Activated T-helper 9 cell treated with anti-CD3 and anti-CD28 coated beads, Interleukin-2, amount 50 U/mL, for 16 hours (primary cell): ENCODE data around the gene F13A1.
"Not testable (repeated sequence)": the region's sequence is repeated elsewhere in the genome, so short reads cannot be mapped to it uniquely, and the experiment has no call there.

Experiments used
- DNase-seq: peaks from one replicate; pipeline ENCODE4 v3.0.0-alpha.2; 2020; ENCODE audit warnings: low read depth

The F13A1 gene

GRCh38 chr6:6317825-6318733, 2.4 kb downstream of the F13A1 start:
- DNase-seq, result no peak

- DNase-seq, result no peak
These were observed 3.1 kb downstream of the F13A1 start for GRCh38 chr6:6317386-6317785.

DNA sequence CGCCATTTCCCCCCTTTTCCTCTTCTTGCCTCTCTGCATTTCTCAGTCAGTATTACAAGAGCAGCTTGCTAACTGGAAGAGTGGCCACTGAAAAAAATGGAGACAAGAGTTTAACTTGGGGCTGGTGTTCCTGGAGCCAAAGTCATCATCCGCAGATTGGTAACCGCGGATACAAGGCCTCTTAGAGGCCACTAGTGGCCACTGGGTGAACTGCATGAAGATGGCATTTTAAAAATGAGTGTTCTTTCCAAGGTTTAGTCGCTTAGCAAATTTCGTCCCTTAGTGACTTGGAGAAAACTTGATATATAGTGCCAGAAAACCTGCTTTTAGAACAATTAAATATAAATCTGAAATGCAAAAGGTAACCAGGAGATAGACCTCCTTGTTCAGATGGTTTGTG, 4.8 kb downstream of the F13A1 start:
- DNase-seq, result no peak

DNA sequence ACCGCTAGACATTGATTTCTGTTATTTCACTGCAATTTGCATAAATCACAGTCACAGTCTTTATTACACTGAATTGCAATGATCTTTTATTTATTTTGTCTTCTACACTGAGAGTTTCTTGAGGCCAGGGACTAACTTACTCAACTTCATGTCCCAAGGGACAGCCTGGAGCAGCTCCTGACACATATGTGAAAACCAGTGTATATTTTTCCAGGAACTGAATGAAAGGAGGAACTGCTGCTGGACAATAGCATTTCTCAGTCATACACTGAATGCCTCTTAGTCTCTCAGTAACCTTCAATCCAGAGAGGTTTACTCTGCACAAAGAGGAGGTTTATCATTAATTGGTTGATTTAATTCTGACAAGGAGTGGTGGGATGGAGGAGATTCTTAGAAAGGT, 5.9 kb downstream of the F13A1 start:
- no peak for DNase-seq

DNA sequence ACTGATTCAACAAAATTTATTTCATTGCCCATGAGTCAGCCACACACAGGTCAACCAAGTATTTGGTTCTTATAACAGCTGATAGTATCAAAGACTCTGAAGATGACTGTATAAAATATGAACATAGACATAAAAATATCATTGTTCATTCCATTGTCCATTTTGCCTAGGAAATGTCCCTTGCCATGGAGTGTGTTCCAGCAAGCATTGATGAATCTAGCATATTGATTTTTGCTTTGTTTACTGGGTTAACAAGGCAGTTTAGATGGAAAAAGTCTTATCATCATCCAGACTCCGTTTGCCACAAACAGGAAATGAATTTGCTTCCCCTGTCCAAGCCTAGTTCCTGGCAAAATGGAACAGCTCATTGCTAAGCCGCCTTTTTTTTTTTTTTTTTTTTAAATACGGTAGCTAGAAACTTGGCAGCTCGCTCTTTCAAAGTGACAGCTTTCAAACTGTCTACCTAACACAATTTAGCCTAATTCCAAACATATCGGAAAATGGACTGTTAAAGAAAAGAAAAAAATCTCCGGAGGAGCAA, 7.5 kb downstream of the F13A1 start:
- DNase-seq, result no peak

DNA sequence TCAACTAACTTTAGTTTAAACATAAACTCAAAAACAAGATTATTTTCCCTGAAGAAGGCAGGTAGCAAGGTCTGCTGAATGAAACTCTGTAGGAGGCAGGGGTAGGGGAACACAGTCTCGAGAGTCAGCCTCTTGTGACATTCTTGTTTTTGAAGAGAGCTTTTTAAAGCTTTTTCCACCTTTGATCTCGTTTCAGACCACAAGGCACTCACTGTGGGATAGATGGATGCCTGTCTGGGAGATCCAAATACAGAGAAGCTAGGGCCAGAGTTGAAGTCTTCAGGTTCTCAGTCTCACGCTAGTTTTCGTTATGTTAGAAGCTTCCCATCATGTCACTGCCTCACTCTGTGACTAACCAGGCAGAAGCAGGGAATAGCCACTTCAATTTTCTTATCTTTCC, 14.9 kb downstream of the F13A1 start:
- DNase-seq, result no peak

DNA sequence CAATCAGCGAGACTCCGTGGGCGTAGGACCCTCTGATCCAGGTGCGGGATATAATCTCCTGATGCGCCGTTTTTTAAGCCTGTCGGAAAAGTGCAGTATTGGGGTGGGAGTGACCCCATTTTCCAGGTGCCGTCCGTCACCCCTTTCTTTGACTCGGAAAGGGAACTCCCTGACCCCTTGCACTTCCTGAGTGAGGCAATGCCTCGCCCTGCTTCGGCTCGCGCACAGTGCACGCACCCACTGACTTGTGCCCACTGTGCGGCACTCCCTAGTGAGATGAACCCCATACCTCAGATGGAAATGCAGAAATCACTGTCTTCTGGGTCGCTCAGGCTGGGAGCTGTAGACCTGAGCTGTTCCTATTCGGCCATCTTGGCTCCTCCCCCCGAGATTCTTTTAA, 20.1 kb downstream of the F13A1 start:
- DNase-seq, result not testable (repeated sequence)

GRCh38 chr6:6293317-6293716, 27.1 kb downstream of the F13A1 start:
- DNase-seq, result no peak

- no peak for DNase-seq
These were observed 33.0 kb downstream of the F13A1 start for GRCh38 chr6:6287415-6287814.

DNA sequence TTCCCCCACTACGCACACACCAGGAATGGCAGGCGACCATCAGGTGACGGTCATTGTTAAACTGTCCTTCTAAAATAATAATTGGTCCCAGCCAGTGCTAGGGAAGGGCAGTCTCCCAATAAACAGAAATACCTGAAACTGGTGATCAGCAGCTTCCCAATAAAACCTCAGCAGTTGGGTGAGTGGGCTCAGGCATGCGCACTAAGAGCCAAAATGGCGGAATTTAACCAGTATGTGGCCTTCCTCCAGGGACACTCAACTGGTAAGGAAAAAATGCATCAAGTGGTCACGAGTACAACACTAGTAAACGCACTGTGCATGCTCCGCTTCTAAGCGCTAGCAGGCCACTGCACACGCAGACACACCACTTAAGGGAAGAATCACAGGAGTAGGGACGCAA, 34.8 kb downstream of the F13A1 start:
- no peak for DNase-seq

DNA sequence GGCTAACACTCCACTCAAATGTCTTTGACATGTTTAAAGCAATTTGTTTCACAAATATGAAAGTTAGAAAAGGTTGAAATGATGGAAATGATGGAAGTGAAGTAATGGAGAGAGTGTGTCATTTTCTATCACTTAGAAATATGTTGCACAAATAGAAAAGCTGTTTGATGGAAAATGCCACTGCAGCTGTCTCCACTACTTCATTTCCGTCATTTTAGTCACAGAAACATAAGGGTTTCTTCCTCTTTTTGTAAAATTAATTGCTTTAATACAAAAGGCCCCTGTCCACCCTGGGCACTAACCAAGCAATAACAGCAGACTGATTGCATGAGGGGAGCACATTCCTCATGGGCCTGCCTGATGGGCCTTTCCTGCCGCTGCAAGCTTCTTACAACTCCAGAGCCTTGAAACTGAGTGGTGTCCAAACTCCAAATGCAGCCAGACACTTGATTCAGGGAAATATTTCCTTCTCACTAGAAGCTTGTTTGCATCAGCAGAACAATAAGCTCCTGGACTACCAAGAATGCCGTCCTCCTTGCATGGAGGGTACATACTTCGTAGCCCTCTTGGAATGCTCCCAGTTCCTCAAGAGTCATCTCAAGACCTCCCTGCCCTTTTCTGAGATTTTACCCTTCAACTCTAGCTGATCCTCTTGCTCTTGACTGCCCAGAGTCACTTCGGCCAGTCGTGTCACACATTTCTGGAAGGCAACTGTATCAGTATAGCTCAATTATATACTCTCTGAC, 36.1 kb downstream of the F13A1 start:
- no peak for DNase-seq

- DNase-seq, result no peak
These were observed 36.7 kb downstream of the F13A1 start for GRCh38 chr6:6283746-6284145.

GRCh38 chr6:6282716-6283115, 37.7 kb downstream of the F13A1 start:
- DNase-seq, result no peak

DNA sequence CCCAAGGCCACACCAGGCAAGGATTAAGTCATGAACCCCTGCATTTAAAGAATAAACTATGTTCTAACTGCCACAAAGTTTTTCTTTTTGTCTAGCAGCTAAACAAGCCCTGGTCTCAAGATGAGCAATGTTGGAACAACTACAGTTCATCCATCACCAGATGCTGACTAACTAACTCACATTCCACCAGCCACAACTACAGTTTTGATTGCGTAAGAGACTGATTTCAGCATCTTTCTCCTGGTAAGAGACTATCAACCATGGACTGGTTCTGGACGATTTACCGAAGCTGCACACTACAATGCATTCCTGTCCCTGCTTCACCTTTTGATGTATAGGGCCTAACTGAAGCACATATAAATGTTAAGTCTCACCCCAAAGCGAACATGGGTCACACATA, 43.0 kb downstream of the F13A1 start:
- DNase-seq, result no peak

- DNase-seq, result no peak
These were observed 49.4 kb downstream of the F13A1 start for GRCh38 chr6:6270948-6271535.

DNA sequence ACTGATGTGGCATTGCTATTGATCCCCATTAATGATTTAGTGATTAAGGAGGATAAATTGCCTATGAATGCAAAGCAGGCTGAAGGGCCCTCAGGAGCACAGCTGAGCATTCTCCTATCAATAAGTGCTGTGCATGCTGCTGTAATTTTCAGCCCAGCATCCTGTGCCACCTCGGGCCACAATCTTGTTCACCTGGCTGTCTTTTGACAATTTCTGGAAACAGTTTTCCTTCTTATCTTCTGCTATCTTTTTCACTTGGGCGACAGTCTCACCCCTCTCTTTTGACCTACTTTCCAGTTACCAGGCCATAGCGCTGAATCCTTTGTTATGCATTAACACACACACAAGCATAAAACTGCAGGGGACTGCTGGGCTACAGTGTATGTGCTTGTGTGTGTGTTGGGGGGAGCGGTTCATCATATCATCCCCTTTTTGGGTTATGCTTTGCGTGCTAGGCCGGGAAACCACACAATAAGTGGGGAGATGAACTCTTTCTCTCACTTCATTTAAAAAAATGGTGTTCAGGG, 60.2 kb downstream of the F13A1 start:
- no peak for DNase-seq

- DNase-seq, result no peak
These were observed 63.6 kb downstream of the F13A1 start for GRCh38 chr6:6256886-6257285.

DNA sequence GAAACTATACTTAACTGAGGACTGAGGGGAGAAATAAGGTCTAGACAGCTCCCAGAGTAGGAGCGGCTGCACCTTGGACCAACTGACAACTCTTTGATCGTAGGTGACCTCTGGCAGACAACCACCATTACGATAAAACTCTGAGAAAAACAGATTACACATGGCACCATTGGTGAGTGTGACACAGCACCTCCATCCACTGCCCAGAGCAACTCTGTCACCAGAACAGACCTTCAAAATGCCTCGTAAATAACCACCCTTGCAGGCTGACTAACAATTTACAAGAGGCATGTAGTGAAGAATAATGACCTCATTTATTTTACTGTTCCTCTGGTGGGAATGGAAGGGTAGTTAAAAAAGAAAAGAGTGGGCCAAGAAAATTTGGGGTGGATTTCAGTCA, 64.2 kb downstream of the F13A1 start:
- DNase-seq, result no peak

GRCh38 chr6:6251555-6252280, 68.7 kb downstream of the F13A1 start:
- DNase-seq, result no peak

DNA sequence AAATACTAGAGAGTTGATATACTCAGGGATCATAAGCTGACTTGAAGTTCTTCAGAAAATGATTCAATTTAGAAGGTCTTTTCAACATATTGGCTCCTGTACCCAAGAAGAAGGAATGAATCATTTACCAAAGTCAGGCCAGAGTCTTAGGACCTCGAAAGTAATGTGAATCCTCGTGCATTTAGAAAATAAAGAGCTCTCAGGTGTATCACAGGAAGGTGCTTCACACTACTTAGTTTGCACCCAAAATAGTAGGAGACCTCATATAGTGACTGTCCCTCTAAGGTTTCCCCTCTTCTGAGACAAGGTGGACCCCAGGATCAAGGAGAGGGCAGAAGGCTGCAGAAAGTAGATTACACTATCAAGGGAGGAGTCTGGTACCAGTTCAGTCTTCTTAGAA, 71.8 kb downstream of the F13A1 start:
- no peak for DNase-seq

- no peak for DNase-seq
These were observed 73.9 kb downstream of the F13A1 start for GRCh38 chr6:6246544-6246943.

DNA sequence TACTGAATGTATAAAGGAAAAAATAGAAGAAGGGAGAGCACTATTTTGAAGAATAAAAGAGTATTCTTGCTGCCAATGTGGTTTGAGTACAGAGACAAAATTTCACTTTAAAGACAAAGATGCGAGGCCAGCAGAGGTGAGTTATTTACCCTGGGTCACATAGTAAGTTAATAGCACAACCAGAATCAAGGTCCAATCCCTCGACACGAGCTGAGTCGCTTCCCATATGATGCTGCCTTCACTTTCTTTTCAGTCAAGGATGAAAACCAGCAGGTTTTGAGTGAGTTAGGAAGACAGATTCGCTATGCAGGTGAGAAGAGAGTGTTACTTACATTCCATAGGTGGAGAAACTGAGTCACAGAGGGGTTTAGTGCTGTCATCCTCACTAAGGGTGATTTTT, 75.8 kb downstream of the F13A1 start:
- no peak for DNase-seq
